Common myeloid progenitor, CD34-positive (primary cell): ENCODE data around the gene GOLGA6A.
"Not testable (repeated sequence)": the region's sequence is repeated elsewhere in the genome, so short reads cannot be mapped to it uniquely, and the experiment has no call there.

Experiments
- CTCF ChIA-PET: fragments of 350-600 bp; sonication (Branson Sonifier 250); formaldehyde crosslinking; loops from one replicate; lab custom pipeline; 2021; ENCODE audit warnings: antibody characterized with exemption; lab: Charles Lee
- POLR2A ChIA-PET: fragments of 350-600 bp; sonication (Branson Sonifier 250); formaldehyde crosslinking; loops from one replicate; lab custom pipeline; 2021; ENCODE audit warnings: antibody characterized with exemption; lab: Charles Lee
- DNase-seq, 3 donors: peaks; one replicate each; pipeline versions ENCODE4 v3.0.0 to v3.0.0-alpha.2; 2013
- H3K27ac ChIP-seq, 2 experiments: 1 replicate in 1 of 2; 2 replicates in 1 of 2; pipeline ENCODE4 v1.7.0; 2013; ENCODE audit warnings: inconsistent platforms in 2 of 2, low read length in 2 of 2, mild to moderate bottlenecking in 2 of 2, low read depth in 1 of 2, moderate library complexity in 1 of 2; ENCODE audit not compliant: severe bottlenecking in 2 of 2, insufficient read depth in 1 of 2, poor library complexity in 1 of 2
- H3K27me3 ChIP-seq, 5 experiments: replicated peaks in 2 of 5; 1 replicate in 3 of 5; 2 replicates in 2 of 5; pipeline versions ENCODE4 v1.6.1 to v1.7.0; 2013; ENCODE audit warnings: low read length in 4 of 5, mild to moderate bottlenecking in 2 of 5, moderate library complexity in 2 of 5, inconsistent platforms in 1 of 5; ENCODE audit not compliant: insufficient read depth in 5 of 5, control insufficient read depth in 4 of 5
- H3K36me3 ChIP-seq, 4 experiments: 1 replicate in 2 of 4; 2 replicates in 2 of 4; pipeline versions ENCODE4 v1.6.1 to v1.7.0; 2013; ENCODE audit warnings: low read length in 3 of 4, control low read depth in 1 of 4, mild to moderate bottlenecking in 1 of 4; ENCODE audit not compliant: control insufficient read depth in 4 of 4, insufficient read depth in 4 of 4
- H3K4me1 ChIP-seq, 4 experiments: 1 replicate in 3 of 4; 2 replicates in 1 of 4; pipeline versions ENCODE4 v1.6.1 to v1.7.1; 2013; ENCODE audit warnings: low read length in 3 of 4, mild to moderate bottlenecking in 3 of 4, control low read depth in 1 of 4, inconsistent platforms in 1 of 4, moderate library complexity in 1 of 4; ENCODE audit not compliant: control insufficient read depth in 4 of 4, insufficient read depth in 4 of 4; ENCODE audit errors: control extremely low read depth in 1 of 4
- H3K4me3 ChIP-seq, 7 experiments: 1 replicate in 4 of 7; 2 replicates in 3 of 7; pipeline versions ENCODE4 v1.5.1 to v1.7.0; 2013; ENCODE audit warnings: mild to moderate bottlenecking in 7 of 7, low read length in 6 of 7, moderate library complexity in 6 of 7, inconsistent platforms in 2 of 7, low read depth in 2 of 7, control low read depth in 1 of 7; ENCODE audit not compliant: insufficient read depth in 4 of 7, control insufficient read depth in 1 of 7; ENCODE audit errors: extremely low read depth in 1 of 7
- H3K9me3 ChIP-seq, 5 experiments: 1 replicate in 4 of 5; 2 replicates in 1 of 5; pipeline versions ENCODE4 v1.6.1 to v1.7.1; 2013; ENCODE audit warnings: low read length in 4 of 5, mild to moderate bottlenecking in 2 of 5, inconsistent platforms in 1 of 5, low read depth in 1 of 5, moderate library complexity in 1 of 5; ENCODE audit not compliant: control insufficient read depth in 4 of 5, insufficient read depth in 2 of 5; ENCODE audit errors: control extremely low read depth in 1 of 5
- WGBS: methylation state at CpG from one replicate; pipeline ENCODE4 v1.1.5; 2013; ENCODE audit not compliant: insufficient coverage; 5-methylcytosine and 5-hydroxymethylcytosine counted together

The GOLGA6A gene

DNA sequence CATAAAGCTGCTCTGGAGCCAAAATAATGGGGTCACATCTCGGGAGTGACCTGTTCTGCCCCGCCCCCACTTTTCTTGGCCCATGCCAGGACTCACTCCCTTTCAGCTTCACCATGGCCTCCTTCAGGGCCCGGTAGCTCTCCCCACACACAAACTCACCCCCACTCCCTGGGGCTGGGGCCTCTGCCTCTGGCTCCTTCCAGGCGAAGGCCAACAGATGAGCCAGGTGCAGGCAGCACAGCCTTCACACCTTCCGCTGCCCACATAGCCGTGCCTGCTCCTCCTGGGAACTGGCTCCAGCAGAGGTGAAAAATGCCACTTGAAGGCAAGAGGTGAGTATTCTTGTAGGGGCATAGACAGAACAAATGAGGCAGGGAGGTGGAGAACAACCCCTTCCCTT lies 10.7 kb downstream of the GOLGA6A start:
- H3K36me3 ChIP-seq, POLR2A ChIA-PET, CTCF ChIA-PET, H3K4me1 ChIP-seq, DNase-seq, H3K27me3 ChIP-seq, H3K27ac ChIP-seq, H3K9me3 ChIP-seq, H3K4me3 ChIP-seq: not testable (repeated sequence)
- WGBS, result 88% methylated on average over 2 of the region's 6 CpGs

DNA sequence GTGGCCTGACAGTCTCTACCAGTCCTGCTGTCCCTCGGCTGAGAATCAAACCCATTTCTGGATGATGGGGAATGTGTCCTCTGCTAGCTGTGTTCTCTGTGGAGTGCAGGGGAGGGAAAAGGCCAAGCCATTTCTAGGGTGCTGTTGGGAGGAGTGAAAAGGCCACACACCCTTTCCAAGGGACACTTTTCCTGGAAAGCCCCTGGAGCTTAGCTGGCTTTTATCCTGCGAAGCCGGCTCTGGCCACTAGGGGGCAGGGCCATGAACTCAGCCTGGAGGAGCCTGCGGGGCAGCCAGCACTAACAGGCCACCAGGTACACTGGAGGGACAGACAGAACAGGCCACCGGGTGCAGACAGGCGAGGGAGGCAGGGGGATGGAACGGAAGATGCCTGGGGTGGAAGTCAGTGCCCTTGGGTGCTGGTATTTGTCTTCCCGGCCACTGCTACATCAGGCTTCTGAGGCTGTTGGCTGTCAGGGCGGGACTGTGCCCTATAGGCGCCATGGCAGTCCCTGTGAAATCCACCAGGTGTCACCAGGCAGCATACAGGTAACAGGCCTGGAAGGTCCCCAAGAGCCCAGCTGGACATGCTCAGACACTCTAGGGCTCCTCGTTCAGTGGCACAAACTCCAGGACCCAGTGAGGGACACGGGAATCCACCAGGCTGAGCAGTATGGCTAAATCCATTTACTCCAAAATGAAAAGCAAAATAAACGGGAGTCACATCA lies 16.5 kb downstream of the GOLGA6A start:
- POLR2A ChIA-PET, H3K4me3 ChIP-seq, DNase-seq, H3K27ac ChIP-seq, H3K36me3 ChIP-seq, H3K9me3 ChIP-seq, H3K4me1 ChIP-seq, H3K27me3 ChIP-seq: not testable (repeated sequence)
- no CpG with 5 or more reads among the region's 13 CpGs for WGBS
- CTCF ChIA-PET, result interaction anchor here (1.4 kb wide), 1 partner anchor 11 kb away, joined by 5 read pairs; no protein-coding TSS in a partner anchor

DNA sequence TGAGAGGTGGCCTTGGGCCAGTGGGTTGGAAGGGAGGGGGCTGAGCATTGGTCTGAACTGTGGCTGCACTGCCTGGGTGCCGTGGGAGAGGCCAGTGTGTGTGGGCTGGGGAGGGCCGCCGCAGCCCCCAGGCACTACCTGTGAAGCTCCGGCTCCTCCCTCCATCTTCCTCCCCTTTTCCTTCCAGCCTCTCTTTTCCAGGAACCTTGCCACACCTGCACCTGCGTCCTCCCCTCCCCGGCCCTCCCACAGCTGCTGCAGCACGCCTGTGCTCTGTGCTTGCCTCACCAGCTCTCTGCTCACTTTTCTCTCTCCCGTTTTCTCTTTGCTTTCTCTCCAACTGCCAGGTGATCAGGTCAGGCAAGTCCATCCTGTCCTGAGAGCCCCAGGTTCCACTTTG lies 17.5 kb downstream of the GOLGA6A start:
- H3K27ac ChIP-seq, H3K36me3 ChIP-seq, POLR2A ChIA-PET, H3K4me3 ChIP-seq, H3K4me1 ChIP-seq, H3K27me3 ChIP-seq, H3K9me3 ChIP-seq, DNase-seq: not testable (repeated sequence)
- CTCF ChIA-PET, result interaction anchor here (0.9 to 1.4 kb wide), 2 partner anchors 9 to 258 kb away, joined by 4 to 5 read pairs; no protein-coding TSS in a partner anchor
- WGBS, result 100% methylated on average over 2 of the region's 8 CpGs

DNA sequence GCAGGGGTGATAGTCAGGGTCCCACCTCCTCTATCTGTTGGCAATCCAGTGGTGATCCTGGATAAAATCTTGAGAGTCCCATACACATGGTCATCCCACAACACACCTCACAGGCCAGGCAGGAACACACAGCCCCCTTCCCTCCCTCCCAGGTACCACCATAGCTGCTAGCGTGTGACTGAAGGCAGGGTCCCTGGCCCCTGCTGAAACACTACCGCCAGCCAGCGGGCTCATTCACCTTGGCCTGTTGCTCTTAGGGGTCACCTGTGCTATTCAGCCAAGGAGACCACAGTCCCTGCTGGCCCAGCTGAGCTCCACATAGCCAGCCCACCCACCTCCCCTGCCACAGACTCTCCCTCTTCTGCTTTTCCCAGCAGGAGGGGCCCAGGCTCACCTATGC lies 18.2 kb downstream of the GOLGA6A start:
- H3K4me3 ChIP-seq, H3K27ac ChIP-seq, POLR2A ChIA-PET, DNase-seq, H3K9me3 ChIP-seq, H3K27me3 ChIP-seq, H3K4me1 ChIP-seq, H3K36me3 ChIP-seq: not testable (repeated sequence)
- CTCF ChIA-PET, result interaction anchor here (1.4 kb wide), 1 partner anchor 9 kb away, joined by 5 read pairs; no protein-coding TSS in a partner anchor
- WGBS, result no CpG with 5 or more reads among the region's 3 CpGs

DNA sequence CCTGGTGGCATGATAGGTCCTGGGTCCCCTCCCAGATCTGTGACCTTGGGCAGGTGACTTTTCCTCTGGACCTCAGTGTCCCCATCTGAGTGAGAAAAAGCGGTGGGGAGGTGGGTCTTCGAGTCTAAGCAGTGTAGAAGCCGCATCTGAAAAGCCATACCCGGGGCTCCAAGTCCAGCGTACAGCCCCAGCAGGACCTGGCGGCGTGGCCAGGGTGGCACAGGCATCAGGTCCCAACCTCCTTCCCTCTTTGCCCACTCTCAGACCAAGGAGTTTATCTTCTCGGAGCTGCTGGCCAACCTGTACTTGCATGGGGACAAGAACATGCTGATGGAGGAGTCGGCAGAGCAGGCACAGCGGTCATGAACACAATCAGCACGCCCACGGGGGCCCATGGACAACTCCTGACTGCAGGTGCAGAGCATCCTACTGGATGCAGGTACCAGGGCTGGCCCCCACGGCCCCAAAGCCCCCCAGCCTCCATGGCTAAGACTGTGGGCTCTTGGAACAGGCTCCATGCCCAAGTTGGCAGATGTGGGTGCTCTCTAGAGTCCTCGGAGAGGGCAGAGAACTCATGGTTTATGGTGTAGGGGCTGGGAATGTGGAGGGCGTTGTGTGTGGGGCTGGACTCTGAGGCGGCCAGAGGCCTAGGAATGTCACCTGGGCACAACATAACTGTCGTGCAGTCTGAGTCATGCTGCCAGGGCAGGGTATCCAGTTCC lies 18.8 kb downstream of the GOLGA6A start:
- H3K9me3 ChIP-seq, POLR2A ChIA-PET, H3K4me1 ChIP-seq, H3K27ac ChIP-seq, H3K4me3 ChIP-seq, H3K36me3 ChIP-seq, DNase-seq, H3K27me3 ChIP-seq: not testable (repeated sequence)
- CTCF ChIA-PET, result interaction anchor here (1.6 kb wide), 1 partner anchor 89 kb away, joined by 3 read pairs; no protein-coding TSS in a partner anchor
- WGBS, result 100% methylated on average over 5 of the region's 17 CpGs

DNA sequence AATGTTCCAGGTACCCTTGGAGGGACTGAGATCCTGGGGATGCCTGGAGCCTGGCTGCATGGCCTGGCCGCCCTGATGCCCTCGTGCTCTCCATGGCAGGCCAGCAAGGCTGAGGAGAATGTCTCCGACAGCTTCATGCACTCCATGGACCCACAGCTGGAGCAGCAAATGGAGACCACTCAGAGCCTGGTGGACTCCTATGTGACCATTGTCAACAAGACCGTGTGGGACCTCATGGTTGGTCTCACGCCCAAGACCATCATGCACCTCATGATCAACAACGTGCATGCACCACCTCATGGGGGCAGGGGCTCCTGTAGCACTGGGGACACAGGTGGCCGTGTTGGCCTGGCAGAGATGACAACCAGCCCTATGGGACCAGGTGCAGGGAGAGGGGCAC lies 19.7 kb downstream of the GOLGA6A start:
- POLR2A ChIA-PET, result no interaction called here
- no peak for DNase-seq
- H3K27ac ChIP-seq, result no peak overlapping the region

DNA sequence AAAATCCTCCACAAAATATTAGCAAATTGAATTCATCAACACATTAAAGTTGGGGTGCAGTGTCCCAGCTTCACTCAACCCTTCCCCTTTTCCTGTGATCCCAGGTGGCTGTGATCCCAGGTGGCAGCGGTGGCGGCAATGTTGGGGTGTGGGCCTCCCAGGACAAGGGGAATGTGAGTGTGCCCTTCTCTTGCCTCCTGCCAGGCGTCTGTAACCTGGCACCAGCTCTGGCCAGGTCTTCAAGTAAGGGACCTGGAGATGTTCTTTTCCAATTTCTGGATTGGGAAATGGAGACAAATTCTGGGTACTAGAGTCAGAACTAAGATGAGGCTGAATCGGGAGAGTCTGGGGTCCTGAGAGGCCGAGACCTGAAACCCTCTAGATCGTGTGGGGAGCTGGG lies 20.1 kb downstream of the GOLGA6A start:
- DNase-seq, result no peak
- Histone ChIP-seq H3K27ac (no peak overlapping the region), H3K9me3 (no peaks in the 10 kb centered on the region), H3K4me1 (no peaks in the 10 kb centered on the region), H3K36me3 (no peaks in the 10 kb centered on the region), H3K4me3 (no peak overlapping the region), H3K27me3 (no peaks in the 10 kb centered on the region)
- 100% methylated on average over 3 of the region's 6 CpGs for WGBS
- POLR2A ChIA-PET, result no interaction called here
- CTCF ChIA-PET, result interaction anchor here (1.6 kb wide), 1 partner anchor 88 kb away, joined by 3 read pairs; no protein-coding TSS in a partner anchor

More for the DNA sequence above, 19.7 kb downstream of the GOLGA6A start:
- 95% methylated on average over 7 of the region's 7 CpGs for WGBS
- Histone ChIP-seq H3K4me3 (no peak overlapping the region), H3K9me3 (no peaks in the 10 kb centered on the region), H3K27me3 (no peaks in the 10 kb centered on the region), H3K36me3 (no peaks in the 10 kb centered on the region), H3K4me1 (no peaks in the 10 kb centered on the region)
- CTCF ChIA-PET, result interaction anchor here (0.7 to 1.6 kb wide), 2 partner anchors 88 to 245 kb away, joined by 3 read pairs; no protein-coding TSS in a partner anchor
